HuH-7.5 (cell line): ENCODE measurements around the gene APOL6.
"Not testable (repeated sequence)": the region's sequence is repeated elsewhere in the genome, so short reads cannot be mapped to it uniquely, and the experiment has no call there.

Experiments
- DNase-seq: peaks from one replicate; pipeline ENCODE4 v3.0.0; 2011; ENCODE audit warnings: low spot score

APOL6 gene

GRCh38 chr22:35637254-35637653, 11.0 kb upstream of the APOL6 start:
- DNase-seq = no peak

GRCh38 chr22:35638001-35638400, 10.2 kb upstream of the APOL6 start:
- DNase-seq = no peak

GRCh38 chr22:35638410-35638809, 9.8 kb upstream of the APOL6 start:
- no peak for DNase-seq

GRCh38 chr22:35641494-35642120, 6.6 kb upstream of the APOL6 start:
- no peak for DNase-seq

- DNase-seq = no peak
These were observed 5.9 kb upstream of the APOL6 start for GRCh38 chr22:35642305-35642741.

- DNase-seq = no peak
These were observed 4.3 kb upstream of the APOL6 start for GRCh38 chr22:35643991-35644390.

GRCh38 chr22:35645646-35646045, 2.6 kb upstream of the APOL6 start:
- no peak for DNase-seq

- no peak for DNase-seq
These were observed 844 bp downstream of the APOL6 start for GRCh38 chr22:35649026-35649553.

- no peak for DNase-seq
These were observed 1.5 kb downstream of the APOL6 start for GRCh38 chr22:35649636-35650250.

- DNase-seq = no peak
These were observed 2.8 kb downstream of the APOL6 start for GRCh38 chr22:35651085-35651484.

GRCh38 chr22:35653824-35654223, 5.6 kb downstream of the APOL6 start:
- no peak for DNase-seq

- DNase-seq = no peak
These were observed 8.1 kb downstream of the APOL6 start for GRCh38 chr22:35656284-35656752.

GRCh38 chr22:35657571-35658312, 9.5 kb downstream of the APOL6 start:
- DNase-seq = no peak

- DNase-seq = no peak
These were observed 12.3 kb downstream of the APOL6 start for GRCh38 chr22:35660291-35661127.

GRCh38 chr22:35661464-35661863, 13.2 kb downstream of the APOL6 start:
- no peak for DNase-seq

GRCh38 chr22:35662914-35663313, 14.7 kb downstream of the APOL6 start:
- no peak for DNase-seq

GRCh38 chr22:35663371-35663770, 15.1 kb downstream of the APOL6 start:
- no peak for DNase-seq

GRCh38 chr22:35664955-35665587, 16.8 kb downstream of the APOL6 start:
- no peak for DNase-seq

GRCh38 chr22:35666699-35667098, 18.5 kb downstream of the APOL6 start:
- not testable (repeated sequence) for DNase-seq

GRCh38 chr22:35674335-35674734, 26.1 kb downstream of the APOL6 start:
- no peak for DNase-seq

- not testable (repeated sequence) for DNase-seq
These were observed 27.8 kb downstream of the APOL6 start for GRCh38 chr22:35676065-35676464.
